Measurements from ENCODE around the gene KDM2B. TPM values are rescaled to one million over a fixed set of nuclear protein-coding genes. Genes with fewer than 3 reads are reported as not detected.
A peak's percentile ranks its signal among the peaks of the same experiment; 100 is the strongest.

The KDM2B gene
- total and polyA plus RNA-seq, 3 donors from 2014 or later = 30.4 to 59.8 (median 54.9) TPM

DNA sequence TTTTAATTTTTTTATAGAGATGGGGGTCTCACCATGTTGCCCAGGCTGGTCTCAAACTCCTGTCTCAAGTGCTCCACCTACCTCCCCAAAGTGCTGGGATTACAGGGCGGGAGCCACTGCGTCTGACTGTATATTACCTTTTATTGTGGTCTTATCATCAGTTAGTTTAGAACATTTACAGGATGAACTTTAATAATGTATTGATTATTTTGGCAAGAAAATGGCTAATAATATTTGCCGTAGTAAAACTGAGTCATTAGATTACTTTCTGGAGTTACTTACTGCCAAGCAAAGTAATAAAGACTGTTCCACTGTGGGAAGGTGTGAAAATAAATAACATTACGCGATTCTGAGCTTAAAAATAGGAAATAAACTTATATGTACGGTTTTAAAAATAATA is 21.9 kb upstream of the KDM2B start:
- H3K4me3 ChIP-seq = no peak overlapping the region
- TF ChIP-seq POLR2A (IDR thresholded peaks at IDR 0.05) = no peak
- TF ChIP-seq, protein P1, sequence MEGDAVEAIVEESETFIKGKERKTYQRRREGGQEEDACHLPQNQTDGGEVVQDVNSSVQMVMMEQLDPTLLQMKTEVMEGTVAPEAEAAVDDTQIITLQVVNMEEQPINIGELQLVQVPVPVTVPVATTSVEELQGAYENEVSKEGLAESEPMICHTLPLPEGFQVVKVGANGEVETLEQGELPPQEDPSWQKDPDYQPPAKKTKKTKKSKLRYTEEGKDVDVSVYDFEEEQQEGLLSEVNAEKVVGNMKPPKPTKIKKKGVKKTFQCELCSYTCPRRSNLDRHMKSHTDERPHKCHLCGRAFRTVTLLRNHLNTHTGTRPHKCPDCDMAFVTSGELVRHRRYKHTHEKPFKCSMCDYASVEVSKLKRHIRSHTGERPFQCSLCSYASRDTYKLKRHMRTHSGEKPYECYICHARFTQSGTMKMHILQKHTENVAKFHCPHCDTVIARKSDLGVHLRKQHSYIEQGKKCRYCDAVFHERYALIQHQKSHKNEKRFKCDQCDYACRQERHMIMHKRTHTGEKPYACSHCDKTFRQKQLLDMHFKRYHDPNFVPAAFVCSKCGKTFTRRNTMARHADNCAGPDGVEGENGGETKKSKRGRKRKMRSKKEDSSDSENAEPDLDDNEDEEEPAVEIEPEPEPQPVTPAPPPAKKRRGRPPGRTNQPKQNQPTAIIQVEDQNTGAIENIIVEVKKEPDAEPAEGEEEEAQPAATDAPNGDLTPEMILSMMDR (IDR thresholded peaks at IDR 0.05) = no peak
- no peak overlapping the region for H3K27ac ChIP-seq
- no peak for DNase-seq
- H3K4me1 ChIP-seq = no peaks in the 10 kb centered on the region
- no peaks in the 10 kb centered on the region for H3K36me3 ChIP-seq (ENCODE audit: low read depth, missing control alignments)
- no peaks in the 10 kb centered on the region for H3K9me3 ChIP-seq
- 89 to 92% methylated on average over 6 of the region's 6 CpGs for WGBS, 2 donors
- intact Hi-C loops (cut with DNase I; ENCODE audit: low total_unique reads) = no loop called here
- no peaks in the 10 kb centered on the region for H3K27me3 ChIP-seq

DNA sequence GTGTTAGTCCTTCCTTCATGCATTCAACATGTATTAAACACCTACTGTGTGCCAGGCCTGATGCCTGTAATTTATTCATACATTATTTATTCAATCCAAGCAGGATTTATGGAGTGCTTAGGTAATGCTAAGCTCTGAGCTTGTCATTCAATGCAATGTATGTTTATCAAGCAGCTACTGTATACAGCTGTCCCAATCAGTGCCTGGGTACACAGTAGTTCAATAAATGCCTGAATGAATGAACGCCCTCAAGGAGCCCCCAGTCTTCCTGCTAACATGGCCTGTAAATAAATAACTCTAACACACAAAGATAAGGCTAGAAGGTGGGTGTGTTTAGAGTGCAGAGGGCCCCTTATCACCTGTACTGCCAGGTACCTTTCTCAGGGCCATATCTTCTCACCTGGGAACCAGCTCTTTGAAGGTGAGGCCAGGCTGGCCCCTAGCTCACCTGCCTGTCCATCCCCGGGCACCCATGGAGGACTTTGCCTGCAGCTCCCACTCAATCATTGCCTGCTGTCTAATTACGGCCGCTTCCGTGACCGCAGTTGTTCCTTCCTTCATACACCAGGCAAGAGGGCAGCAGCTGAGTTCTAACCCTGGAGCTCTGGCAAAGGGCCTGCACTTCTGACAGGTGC is 20.0 kb upstream of the KDM2B start:
- H3K27me3 ChIP-seq = no peaks in the 10 kb centered on the region
- DNase-seq = no peak
- WGBS, 2 donors = 86 to 89% methylated on average over 6 of the region's 6 CpGs
- H3K4me1 ChIP-seq = no peaks in the 10 kb centered on the region
- H3K4me3 ChIP-seq = no peak overlapping the region
- no peak for TF ChIP-seq POLR2A (IDR thresholded peaks at IDR 0.05)
- TF ChIP-seq, protein P1 (IDR thresholded peaks at IDR 0.05) = no peak
- no peak overlapping the region for H3K27ac ChIP-seq
- no peaks in the 10 kb centered on the region for H3K9me3 ChIP-seq
- intact Hi-C loops (cut with DNase I; ENCODE audit: low total_unique reads) = no loop called here
- H3K36me3 ChIP-seq (ENCODE audit: low read depth, missing control alignments) = no peaks in the 10 kb centered on the region

DNA sequence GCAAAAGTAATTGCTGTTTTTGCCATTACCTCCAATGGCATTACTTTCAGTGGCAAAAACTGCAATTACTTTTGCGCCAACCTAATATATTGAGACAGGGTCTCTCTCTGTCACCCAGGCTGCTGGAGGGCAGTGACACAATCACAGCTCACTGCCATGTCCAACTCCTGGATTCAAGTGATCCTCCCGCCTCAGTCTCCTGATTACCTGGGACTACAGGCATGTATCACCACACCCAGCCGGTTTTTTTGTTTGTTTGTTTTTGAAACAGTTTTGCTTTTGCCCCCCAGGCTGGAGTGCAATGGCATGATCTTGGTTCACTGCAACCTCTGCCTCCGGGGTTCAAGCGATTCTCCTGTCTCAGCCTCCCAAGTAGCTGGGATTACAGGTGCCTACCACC is 15.7 kb upstream of the KDM2B start:
- H3K27me3 ChIP-seq = no peaks in the 10 kb centered on the region
- no peaks in the 10 kb centered on the region for H3K9me3 ChIP-seq
- TF ChIP-seq, protein P1 (IDR thresholded peaks at IDR 0.05) = no peak
- no peak for TF ChIP-seq POLR2A (IDR thresholded peaks at IDR 0.05)
- H3K36me3 ChIP-seq (ENCODE audit: low read depth, missing control alignments) = no peaks in the 10 kb centered on the region
- intact Hi-C loops (cut with DNase I; ENCODE audit: low total_unique reads) = no loop called here
- 88 to 92% methylated on average over 5 of the region's 5 CpGs for WGBS, 2 donors
- no peak overlapping the region for H3K27ac ChIP-seq
- DNase-seq = no peak
- no peaks in the 10 kb centered on the region for H3K4me1 ChIP-seq
- no peak overlapping the region for H3K4me3 ChIP-seq

DNA sequence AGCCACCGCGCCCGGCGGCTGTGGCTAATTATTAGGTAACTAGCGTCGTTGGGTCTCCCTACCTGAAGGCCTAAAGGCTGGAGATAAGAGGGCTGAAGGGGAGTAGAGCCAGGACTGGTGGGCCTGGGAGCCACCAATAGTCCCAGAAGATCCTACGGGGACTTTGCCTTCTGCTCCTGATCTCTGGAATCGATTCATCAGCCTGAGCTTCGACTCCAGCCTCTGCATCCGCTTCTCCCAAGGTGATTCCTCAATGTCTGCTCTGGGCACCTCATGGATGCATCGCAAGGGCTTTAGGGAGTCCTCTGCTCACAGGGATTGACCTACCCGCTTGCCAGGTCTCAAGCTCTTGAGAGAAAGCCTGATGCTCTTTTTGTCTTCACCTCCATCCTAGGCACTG is 14.7 kb upstream of the KDM2B start:
- Histone ChIP-seq H3K36me3 (ENCODE audit: low read depth, missing control alignments) (no peaks in the 10 kb centered on the region), H3K27ac (no peak overlapping the region), H3K4me1 (peaks cover 7% of the 10 kb centered on the region), H3K9me3 (no peaks in the 10 kb centered on the region), H3K4me3 (peak overlapping the region; percentile 51 to 52), H3K27me3 (no peaks in the 10 kb centered on the region)
- DNase-seq = no peak
- TF ChIP-seq, protein P1 (IDR thresholded peaks at IDR 0.05) = no peak
- no peak for TF ChIP-seq POLR2A (IDR thresholded peaks at IDR 0.05)
- intact Hi-C loops (cut with DNase I; ENCODE audit: low total_unique reads) = no loop called here
- 59 to 79% methylated on average over 12 of the region's 12 CpGs for WGBS, 2 donors

DNA sequence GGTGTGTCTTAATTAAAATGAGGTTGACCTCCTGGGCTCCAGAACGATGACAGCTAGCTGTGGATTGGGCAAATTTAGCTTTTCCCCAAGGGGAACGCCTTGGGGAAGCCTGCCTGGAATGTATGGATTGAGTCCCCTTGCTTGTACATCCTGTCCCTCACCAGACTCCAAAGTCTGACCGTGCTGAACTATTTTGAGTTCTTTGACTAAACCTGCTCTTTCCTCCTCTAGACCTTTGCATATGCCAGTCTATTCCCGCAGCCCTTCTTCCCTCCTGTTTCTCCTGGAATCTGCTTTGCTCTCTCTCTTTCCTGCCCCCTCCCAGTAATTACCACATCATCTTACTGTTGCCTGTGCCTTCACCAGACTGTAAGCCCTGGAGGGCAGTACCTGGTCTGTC is 11.5 kb upstream of the KDM2B start:
- TF ChIP-seq, protein P1 (IDR thresholded peaks at IDR 0.05) = no peak
- TF ChIP-seq POLR2A (IDR thresholded peaks at IDR 0.05) = no peak
- no peaks in the 10 kb centered on the region for H3K27me3 ChIP-seq
- H3K4me1 ChIP-seq = peaks cover 9% of the 10 kb centered on the region
- H3K36me3 ChIP-seq (ENCODE audit: low read depth, missing control alignments) = no peaks in the 10 kb centered on the region
- WGBS, 2 donors = 67 to 71% methylated on average over 4 of the region's 4 CpGs
- H3K27ac ChIP-seq = no peak overlapping the region
- DNase-seq = no peak
- no peak overlapping the region for H3K4me3 ChIP-seq
- H3K9me3 ChIP-seq = no peaks in the 10 kb centered on the region
- intact Hi-C loops (cut with DNase I; ENCODE audit: low total_unique reads) = no loop called here
